HG03066 (cell line): ENCODE results near the gene MAGIX.
"Not testable (repeated sequence)": the region's sequence is repeated elsewhere in the genome, so short reads cannot be mapped to it uniquely, and the experiment has no call there.

Source experiments
- ATAC-seq: cut with Tn5 transposase; IDR thresholded peaks from one replicate; pipeline ENCODE4 v1.9.1; 2021; ENCODE audit warnings: low read depth; ENCODE audit not compliant: unreplicated experiment

The MAGIX gene

GRCh38 chrX:49162620-49163019 lies at the start of gene MAGIX:
Gene MAGIX (plus strand): TSS chrX:49162758. CDS start chrX:49162890, 132 bp downstream.
- no peak for ATAC-seq

GRCh38 chrX:49116076-49116475 lies 46.5 kb upstream of the MAGIX start:
- ATAC-seq = no peak

- ATAC-seq = no peak
Measured at GRCh38 chrX:49116716-49117115, 45.8 kb upstream of the MAGIX start.

GRCh38 chrX:49117581-49117980 lies 45.0 kb upstream of the MAGIX start:
- ATAC-seq = no peak

GRCh38 chrX:49120091-49120490 lies 42.5 kb upstream of the MAGIX start:
- no peak for ATAC-seq

- ATAC-seq = no peak
Measured at GRCh38 chrX:49122499-49122898, 40.1 kb upstream of the MAGIX start.

- not testable (repeated sequence) for ATAC-seq
Measured at GRCh38 chrX:49127742-49128258, 34.8 kb upstream of the MAGIX start.

GRCh38 chrX:49129427-49129826 lies 33.1 kb upstream of the MAGIX start:
- ATAC-seq = no peak

GRCh38 chrX:49132275-49132674 lies 30.3 kb upstream of the MAGIX start:
- not testable (repeated sequence) for ATAC-seq

- no peak for ATAC-seq
Measured at GRCh38 chrX:49133759-49134158, 28.8 kb upstream of the MAGIX start.

- no peak for ATAC-seq
Measured at GRCh38 chrX:49137492-49137891, 25.1 kb upstream of the MAGIX start.

GRCh38 chrX:49139713-49140112 lies 22.8 kb upstream of the MAGIX start:
- ATAC-seq = no peak

- ATAC-seq = not testable (repeated sequence)
Measured at GRCh38 chrX:49142264-49142663, 20.3 kb upstream of the MAGIX start.

GRCh38 chrX:49143154-49143553 lies 19.4 kb upstream of the MAGIX start:
- ATAC-seq = not testable (repeated sequence)

- ATAC-seq = no peak
Measured at GRCh38 chrX:49147282-49147681, 15.3 kb upstream of the MAGIX start.

- ATAC-seq = no peak
Measured at GRCh38 chrX:49147936-49148335, 14.6 kb upstream of the MAGIX start.

GRCh38 chrX:49148390-49149100 lies 14.0 kb upstream of the MAGIX start:
- not testable (repeated sequence) for ATAC-seq

GRCh38 chrX:49149291-49149690 lies 13.3 kb upstream of the MAGIX start:
- not testable (repeated sequence) for ATAC-seq

- no peak for ATAC-seq
Measured at GRCh38 chrX:49153467-49153866, 9.1 kb upstream of the MAGIX start.

- ATAC-seq = peak; percentile 23
Measured at GRCh38 chrX:49155243-49155899, 7.2 kb upstream of the MAGIX start.

GRCh38 chrX:49155900-49156837 lies 6.4 kb upstream of the MAGIX start:
- peak; percentile 85 for ATAC-seq
